NT2/D1 (cell line): Measurements from ENCODE around the gene DMWD.

ENCODE experiments used
- SUZ12 ChIP-seq: IDR thresholded peaks from 2 replicates; pipeline ENCODE4 v1.6.1; 2011; ENCODE audit not compliant: insufficient read length, insufficient read depth; ENCODE audit errors: extremely low read depth
- YY1 ChIP-seq: IDR thresholded peaks from 2 replicates; pipeline ENCODE4 v1.6.1; 2011; ENCODE audit not compliant: insufficient read length, insufficient read depth
- ZNF274 ChIP-seq: IDR thresholded peaks from 2 replicates; pipeline ENCODE4 v1.6.1; 2011; ENCODE audit warnings: mild to moderate bottlenecking, low read depth, low read length

GRCh38 chr19:45817725-45818301 lies 25.2 kb upstream of the DMWD start:
- no peak for TF ChIP-seq YY1
- TF ChIP-seq SUZ12 = no peak
- TF ChIP-seq ZNF274 = no peak
